ENCODE data around the gene SIRPB1.

- TF ChIP-seq EP300 (IDR thresholded peaks at IDR 0.05) (no peak), POLR2A (IDR thresholded peaks at IDR 0.05; ENCODE audit: low read depth) (no peak), POLR2AphosphoS5 (IDR thresholded peaks at IDR 0.05) (no peak)
- TF ChIP-seq, protein P1, sequence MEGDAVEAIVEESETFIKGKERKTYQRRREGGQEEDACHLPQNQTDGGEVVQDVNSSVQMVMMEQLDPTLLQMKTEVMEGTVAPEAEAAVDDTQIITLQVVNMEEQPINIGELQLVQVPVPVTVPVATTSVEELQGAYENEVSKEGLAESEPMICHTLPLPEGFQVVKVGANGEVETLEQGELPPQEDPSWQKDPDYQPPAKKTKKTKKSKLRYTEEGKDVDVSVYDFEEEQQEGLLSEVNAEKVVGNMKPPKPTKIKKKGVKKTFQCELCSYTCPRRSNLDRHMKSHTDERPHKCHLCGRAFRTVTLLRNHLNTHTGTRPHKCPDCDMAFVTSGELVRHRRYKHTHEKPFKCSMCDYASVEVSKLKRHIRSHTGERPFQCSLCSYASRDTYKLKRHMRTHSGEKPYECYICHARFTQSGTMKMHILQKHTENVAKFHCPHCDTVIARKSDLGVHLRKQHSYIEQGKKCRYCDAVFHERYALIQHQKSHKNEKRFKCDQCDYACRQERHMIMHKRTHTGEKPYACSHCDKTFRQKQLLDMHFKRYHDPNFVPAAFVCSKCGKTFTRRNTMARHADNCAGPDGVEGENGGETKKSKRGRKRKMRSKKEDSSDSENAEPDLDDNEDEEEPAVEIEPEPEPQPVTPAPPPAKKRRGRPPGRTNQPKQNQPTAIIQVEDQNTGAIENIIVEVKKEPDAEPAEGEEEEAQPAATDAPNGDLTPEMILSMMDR (IDR thresholded peaks at IDR 0.05): no peak
Observed at GRCh38 chr20:1660246-1660645, 40.4 kb upstream of the SIRPB1 start.

Data from esophagus muscularis mucosa (tissue), 4 donors.